Activated CD4-positive, alpha-beta T cell treated with anti-CD3 and anti-CD28 coated beads for 36 hours (primary cell): ENCODE results near the gene CXCL8. TPM values are rescaled to one million over a fixed set of nuclear protein-coding genes. Genes with fewer than 3 reads are reported as not detected.
"Not testable (repeated sequence)": the region's sequence is repeated elsewhere in the genome, so short reads cannot be mapped to it uniquely, and the experiment has no call there.

Experiments used
- ATAC-seq: fragments of 200-7000 bp; cut with Tn5 transposase; one replicate; pipeline ENCODE4 v1.10.0; 2021; ENCODE audit warnings: mild to moderate bottlenecking, moderate library complexity
- CTCF ChIA-PET: fragments of 350-600 bp; sonication (Branson Sonifier 250); formaldehyde crosslinking; loops from one replicate; lab custom pipeline; 2021; ENCODE audit warnings: antibody characterized with exemption; lab: Charles Lee
- POLR2A ChIA-PET: fragments of 350-600 bp; sonication (Branson Sonifier 250); formaldehyde crosslinking; loops from one replicate; lab custom pipeline; 2021; ENCODE audit warnings: antibody characterized with exemption, inconsistent platforms; lab: Charles Lee
- DNase-seq: peaks from one replicate; pipeline ENCODE4 v3.0.0-alpha.2; 2020
- H3K27ac Mint-ChIP-seq: one replicate; pipeline ENCODE4 v1.8.0; 2021; ENCODE audit warnings: mixed read lengths
- H3K27me3 Mint-ChIP-seq: one replicate; pipeline ENCODE4 v1.8.0; 2021; ENCODE audit warnings: mixed read lengths
- H3K36me3 Mint-ChIP-seq: one replicate; pipeline ENCODE4 v1.8.0; 2021; ENCODE audit warnings: low read depth, mixed read lengths
- H3K4me1 Mint-ChIP-seq: one replicate; pipeline ENCODE4 v1.8.0; 2021; ENCODE audit warnings: mixed read lengths
- H3K4me3 Mint-ChIP-seq: one replicate; pipeline ENCODE4 v1.8.0; 2021; ENCODE audit warnings: mild to moderate bottlenecking, moderate library complexity, mixed read lengths
- H3K9me3 Mint-ChIP-seq: one replicate; pipeline ENCODE4 v1.8.0; 2021; ENCODE audit warnings: low read depth, mixed read lengths
- intact Hi-C, 2 experiments: fragments of 100-400 bp; cut with DNase I in 1 of 2; cut with micrococcal nuclease in 1 of 2; formaldehyde crosslinking; loops; one replicate each; pipeline versions ENCODE4 v1.14.2 to v1.15.1; 2022 to 2024; cut with DNase I, micrococcal nuclease
- total RNA-seq, 2 experiments: library from RNA; stranded (reverse); gene quantifications; one replicate each; pipeline ENCODE4 v1.2.3, GENCODE V29; 2021

Gene CXCL8
- under 1 TPM; 0.76 to 0.80 TPM for total RNA-seq

- intact Hi-C loops, result no loop called here
- Mint-ChIP-seq H3K36me3 (no peaks in the 10 kb centered on the region), H3K27ac (no peak within 1 kb of the TSS), H3K4me1 (peaks cover 7% of the 10 kb centered on the region), H3K27me3 (peaks cover 4% of the 10 kb centered on the region), H3K4me3 (no peak within 1 kb of the TSS), H3K9me3 (peaks cover 2% of the 10 kb centered on the region)
- ATAC-seq (no peak), DNase-seq (no peak)
- ChIA-PET CTCF (interaction anchor here (0.8 kb wide), 1 partner anchor 12 kb away, joined by 3 read pairs; no protein-coding TSS in a partner anchor), POLR2A (no interaction called here)
These were observed at the start of gene CXCL8 for GRCh38 chr4:73740353-73740778. Gene CXCL8 (plus strand): TSS chr4:73740569. CDS start chr4:73740659, 90 bp downstream.

GRCh38 chr4:73691201-73691600 is 49.2 kb upstream of the CXCL8 start:
- H3K9me3 Mint-ChIP-seq, H3K27me3 Mint-ChIP-seq, H3K4me3 Mint-ChIP-seq, H3K36me3 Mint-ChIP-seq, H3K27ac Mint-ChIP-seq, intact Hi-C loops, CTCF ChIA-PET, POLR2A ChIA-PET, H3K4me1 Mint-ChIP-seq, DNase-seq, ATAC-seq: not testable (repeated sequence)

GRCh38 chr4:73691759-73692158 is 48.6 kb upstream of the CXCL8 start:
- intact Hi-C loops, result no loop called here
- no peaks in the 10 kb centered on the region for H3K36me3 Mint-ChIP-seq
- POLR2A ChIA-PET, result no interaction called here
- H3K27ac Mint-ChIP-seq, result no peak overlapping the region
- DNase-seq, result no peak
- no peaks in the 10 kb centered on the region for H3K4me1 Mint-ChIP-seq
- H3K9me3 Mint-ChIP-seq, result no peaks in the 10 kb centered on the region
- no peak for ATAC-seq
- no peak overlapping the region for H3K4me3 Mint-ChIP-seq
- H3K27me3 Mint-ChIP-seq, result no peaks in the 10 kb centered on the region
- CTCF ChIA-PET, result no interaction called here

- intact Hi-C loops, result no loop called here
- no peak for ATAC-seq
These were observed 48.1 kb upstream of the CXCL8 start for GRCh38 chr4:73692254-73692653.

GRCh38 chr4:73692701-73693100 is 47.7 kb upstream of the CXCL8 start:
- Mint-ChIP-seq H3K4me1 (no peaks in the 10 kb centered on the region), H3K36me3 (no peaks in the 10 kb centered on the region), H3K27ac (no peak overlapping the region), H3K9me3 (no peaks in the 10 kb centered on the region), H3K4me3 (no peak overlapping the region), H3K27me3 (no peaks in the 10 kb centered on the region)
- DNase-seq (no peak), ATAC-seq (no peak)
- intact Hi-C loops, result no loop called here
- CTCF ChIA-PET, result no interaction called here
- POLR2A ChIA-PET, result no interaction called here

More at GRCh38 chr4:73692254-73692653, 48.1 kb upstream of the CXCL8 start:
- DNase-seq, result no peak
- Mint-ChIP-seq H3K27ac (no peak overlapping the region), H3K9me3 (no peaks in the 10 kb centered on the region), H3K27me3 (no peaks in the 10 kb centered on the region), H3K4me1 (no peaks in the 10 kb centered on the region), H3K36me3 (no peaks in the 10 kb centered on the region), H3K4me3 (no peak overlapping the region)
- ChIA-PET POLR2A (no interaction called here), CTCF (no interaction called here)

- intact Hi-C loops, result no loop called here
- H3K4me3 Mint-ChIP-seq, result no peak overlapping the region
- H3K27ac Mint-ChIP-seq, result no peak overlapping the region
- ATAC-seq (no peak), DNase-seq (no peak)
- ChIA-PET POLR2A (no interaction called here), CTCF (no interaction called here)
- H3K9me3 Mint-ChIP-seq, result no peaks in the 10 kb centered on the region
- H3K36me3 Mint-ChIP-seq, result no peaks in the 10 kb centered on the region
- no peaks in the 10 kb centered on the region for H3K27me3 Mint-ChIP-seq
- H3K4me1 Mint-ChIP-seq, result no peaks in the 10 kb centered on the region
These were observed 46.6 kb upstream of the CXCL8 start for GRCh38 chr4:73693811-73694210.

- no peak overlapping the region for H3K4me3 Mint-ChIP-seq
- CTCF ChIA-PET, result no interaction called here
- POLR2A ChIA-PET, result no interaction called here
These were observed 42.2 kb upstream of the CXCL8 start for GRCh38 chr4:73698217-73698616.

GRCh38 chr4:73701116-73701515 is 39.3 kb upstream of the CXCL8 start:
- no peak overlapping the region for H3K4me3 Mint-ChIP-seq
- intact Hi-C loops, result no loop called here

More at GRCh38 chr4:73698217-73698616, 42.2 kb upstream of the CXCL8 start:
- H3K27ac Mint-ChIP-seq, result no peak overlapping the region
- DNase-seq (no peak), ATAC-seq (no peak)
- H3K4me1 Mint-ChIP-seq, result no peaks in the 10 kb centered on the region
- H3K9me3 Mint-ChIP-seq, result no peaks in the 10 kb centered on the region
- no peaks in the 10 kb centered on the region for H3K36me3 Mint-ChIP-seq
- intact Hi-C loops, result no loop called here
- peaks cover 3% of the 10 kb centered on the region for H3K27me3 Mint-ChIP-seq

GRCh38 chr4:73702796-73703287 is 37.5 kb upstream of the CXCL8 start:
- H3K36me3 Mint-ChIP-seq, result no peaks in the 10 kb centered on the region
- H3K27ac Mint-ChIP-seq, result no peak overlapping the region
- no peak for ATAC-seq
- intact Hi-C loops, result no loop called here
- DNase-seq, result no peak
- no peak overlapping the region for H3K4me3 Mint-ChIP-seq
- ChIA-PET CTCF (interaction anchor here (0.7 kb wide), 1 partner anchor 960 kb away, joined by 3 read pairs; no protein-coding TSS in a partner anchor), POLR2A (no interaction called here)
- no peaks in the 10 kb centered on the region for H3K9me3 Mint-ChIP-seq
- H3K4me1 Mint-ChIP-seq, result peaks cover 2% of the 10 kb centered on the region
- H3K27me3 Mint-ChIP-seq, result peaks cover 4% of the 10 kb centered on the region

More at GRCh38 chr4:73701116-73701515, 39.3 kb upstream of the CXCL8 start:
- peaks cover 2% of the 10 kb centered on the region for H3K4me1 Mint-ChIP-seq
- no peaks in the 10 kb centered on the region for H3K36me3 Mint-ChIP-seq
- DNase-seq, result no peak
- POLR2A ChIA-PET, result no interaction called here
- CTCF ChIA-PET, result no interaction called here
- peaks cover 4% of the 10 kb centered on the region for H3K27me3 Mint-ChIP-seq
- no peak overlapping the region for H3K27ac Mint-ChIP-seq
- H3K9me3 Mint-ChIP-seq, result no peaks in the 10 kb centered on the region
- ATAC-seq, result no peak

- intact Hi-C loops, result no loop called here
- Mint-ChIP-seq H3K4me3 (no peak overlapping the region), H3K27ac (no peak overlapping the region), H3K4me1 (peaks cover 2% of the 10 kb centered on the region), H3K27me3 (peaks cover 4% of the 10 kb centered on the region), H3K36me3 (no peaks in the 10 kb centered on the region), H3K9me3 (no peaks in the 10 kb centered on the region)
- ChIA-PET POLR2A (no interaction called here), CTCF (no interaction called here)
- ATAC-seq, result no peak
- DNase-seq, result no peak
These were observed 37.0 kb upstream of the CXCL8 start for GRCh38 chr4:73703320-73703719.

GRCh38 chr4:73704314-73705055 is 35.9 kb upstream of the CXCL8 start:
- no peak overlapping the region for H3K4me3 Mint-ChIP-seq
- peaks cover 4% of the 10 kb centered on the region for H3K27me3 Mint-ChIP-seq
- DNase-seq, result peak; percentile 4
- peak; percentile 78 for ATAC-seq
- ChIA-PET POLR2A (interaction anchor here (0.6 kb wide), 1 partner anchor 43 kb away, joined by 3 read pairs; no protein-coding TSS in a partner anchor), CTCF (no interaction called here)
- H3K27ac Mint-ChIP-seq, result no peak overlapping the region
- intact Hi-C loops, result no loop called here
- H3K9me3 Mint-ChIP-seq, result no peaks in the 10 kb centered on the region
- no peaks in the 10 kb centered on the region for H3K36me3 Mint-ChIP-seq
- peaks cover 2% of the 10 kb centered on the region for H3K4me1 Mint-ChIP-seq

GRCh38 chr4:73705056-73705432 is 35.3 kb upstream of the CXCL8 start:
- Mint-ChIP-seq H3K36me3 (no peaks in the 10 kb centered on the region), H3K27me3 (peaks cover 4% of the 10 kb centered on the region), H3K4me3 (no peak overlapping the region), H3K9me3 (no peaks in the 10 kb centered on the region), H3K27ac (no peak overlapping the region), H3K4me1 (peaks cover 2% of the 10 kb centered on the region)
- intact Hi-C loops, result no loop called here
- no peak for DNase-seq
- CTCF ChIA-PET, result no interaction called here
- POLR2A ChIA-PET, result interaction anchor here (0.6 kb wide), 1 partner anchor 44 kb away, joined by 3 read pairs; no protein-coding TSS in a partner anchor
- no peak for ATAC-seq
